Duodenal mucosa (tissue), 2 donors: ENCODE results near the gene ASB3.
"Not testable (repeated sequence)": the region's sequence is repeated elsewhere in the genome, so short reads cannot be mapped to it uniquely, and the experiment has no call there.

ENCODE experiments used
- H3K27ac ChIP-seq: one replicate; pipeline ENCODE4 v1.7.0; 2013; ENCODE audit warnings: low read depth, low read length
- H3K27me3 ChIP-seq, 2 donors: one replicate each; pipeline ENCODE4 v1.7.0; 2013; ENCODE audit warnings: low read length in 2 of 2, control low read depth in 1 of 2; ENCODE audit not compliant: insufficient read depth in 2 of 2, control insufficient read depth in 1 of 2
- H3K36me3 ChIP-seq, 2 donors: one replicate each; pipeline ENCODE4 v1.7.0; 2013; ENCODE audit warnings: low read length in 2 of 2, control low read depth in 1 of 2; ENCODE audit not compliant: insufficient read depth in 2 of 2, control insufficient read depth in 1 of 2
- H3K4me1 ChIP-seq, 2 donors: one replicate each; pipeline ENCODE4 v1.7.0; 2013; ENCODE audit warnings: low read length in 2 of 2, control low read depth in 1 of 2; ENCODE audit not compliant: insufficient read depth in 2 of 2, control insufficient read depth in 1 of 2
- H3K4me3 ChIP-seq, 2 donors: one replicate each; pipeline ENCODE4 v1.7.0; 2013; ENCODE audit warnings: low read length in 2 of 2, low read depth in 1 of 2
- H3K9ac ChIP-seq, 2 donors: one replicate each; pipeline ENCODE4 v1.7.0; 2013; ENCODE audit warnings: low read length in 2 of 2, low read depth in 1 of 2
- H3K9me3 ChIP-seq, 2 donors: one replicate each; pipeline ENCODE4 v1.7.0; 2013; ENCODE audit warnings: low read length in 2 of 2, control low read depth in 1 of 2; ENCODE audit not compliant: control insufficient read depth in 1 of 2

Gene ASB3

GRCh38 chr2:53768242-53768542 lies 18.6 kb downstream of the ASB3 start:
- Histone ChIP-seq H3K4me1 (peaks cover 23 to 39% of the 10 kb centered on the region in 2 donors), H3K27me3 (no peaks in the 10 kb centered on the region), H3K9me3 (no peaks in the 10 kb centered on the region), H3K36me3 (peaks cover 0 to 2% of the 10 kb centered on the region in 2 donors), H3K27ac (peak overlapping the region; percentile 26), H3K9ac (peak overlapping the region; percentile 76 to 87), H3K4me3 (peak overlapping the region; percentile 96 to 97)

- Histone ChIP-seq H3K4me3 (peak within 1 kb of the TSS; percentile 96 to 97), H3K27ac (peak within 1 kb of the TSS; percentile 26), H3K9ac (peak within 1 kb of the TSS; percentile 76 to 87), H3K36me3 (peaks cover 0 to 8% of the 10 kb centered on the region in 2 donors), H3K27me3 (no peaks in the 10 kb centered on the region), H3K4me1 (peaks cover 23 to 39% of the 10 kb centered on the region in 2 donors), H3K9me3 (no peaks in the 10 kb centered on the region)
Measured at GRCh38 chr2:53767405-53768241, 19.1 kb downstream of the ASB3 start, which contains the start of gene CHAC2. Gene CHAC2 (plus strand): TSS chr2:53767804. CDS start chr2:53767887, 83 bp downstream.

- Histone ChIP-seq H3K9ac (no peak overlapping the region), H3K4me1 (peaks cover 23 to 39% of the 10 kb centered on the region in 2 donors), H3K9me3 (no peaks in the 10 kb centered on the region), H3K4me3 (no peak overlapping the region), H3K27me3 (no peaks in the 10 kb centered on the region), H3K27ac (no peak overlapping the region), H3K36me3 (peaks cover 0 to 10% of the 10 kb centered on the region in 2 donors)
Measured at GRCh38 chr2:53765767-53766166, 21.0 kb downstream of the ASB3 start.

GRCh38 chr2:53757206-53757605 lies 29.5 kb downstream of the ASB3 start:
- H3K4me1 ChIP-seq, H3K36me3 ChIP-seq, H3K4me3 ChIP-seq, H3K27me3 ChIP-seq, H3K9ac ChIP-seq, H3K27ac ChIP-seq, H3K9me3 ChIP-seq: not testable (repeated sequence)

GRCh38 chr2:53756644-53757043 lies 30.1 kb downstream of the ASB3 start:
- H3K4me1 ChIP-seq = peaks cover 0 to 9% of the 10 kb centered on the region in 2 donors
- peaks cover 0 to 7% of the 10 kb centered on the region in 2 donors for H3K36me3 ChIP-seq
- no peak overlapping the region for H3K27ac ChIP-seq
- no peak overlapping the region for H3K9ac ChIP-seq
- H3K27me3 ChIP-seq = no peaks in the 10 kb centered on the region
- H3K4me3 ChIP-seq = no peak overlapping the region
- H3K9me3 ChIP-seq = no peaks in the 10 kb centered on the region

GRCh38 chr2:53755121-53755520 lies 31.6 kb downstream of the ASB3 start:
- Histone ChIP-seq H3K4me3 (no peak overlapping the region), H3K9me3 (no peaks in the 10 kb centered on the region), H3K36me3 (peaks cover 0 to 7% of the 10 kb centered on the region in 2 donors), H3K9ac (no peak overlapping the region), H3K27me3 (no peaks in the 10 kb centered on the region), H3K4me1 (peaks cover 0 to 9% of the 10 kb centered on the region in 2 donors), H3K27ac (no peak overlapping the region)

- H3K27ac ChIP-seq = no peak overlapping the region
Measured at GRCh38 chr2:53753041-53753440, 33.7 kb downstream of the ASB3 start.

GRCh38 chr2:53752385-53752784 lies 34.4 kb downstream of the ASB3 start:
- no peak overlapping the region for H3K9ac ChIP-seq
- H3K36me3 ChIP-seq = peaks cover 9 to 17% of the 10 kb centered on the region in 2 donors
- no peak overlapping the region for H3K27ac ChIP-seq
- H3K27me3 ChIP-seq = no peaks in the 10 kb centered on the region
- H3K9me3 ChIP-seq = no peaks in the 10 kb centered on the region
- H3K4me1 ChIP-seq = peaks cover 0 to 9% of the 10 kb centered on the region in 2 donors
- H3K4me3 ChIP-seq = no peak overlapping the region

More at GRCh38 chr2:53753041-53753440, 33.7 kb downstream of the ASB3 start:
- Histone ChIP-seq H3K4me1 (peaks cover 0 to 9% of the 10 kb centered on the region in 2 donors), H3K9ac (no peak overlapping the region), H3K9me3 (no peaks in the 10 kb centered on the region), H3K36me3 (peaks cover 3 to 10% of the 10 kb centered on the region in 2 donors), H3K4me3 (no peak overlapping the region), H3K27me3 (no peaks in the 10 kb centered on the region)

GRCh38 chr2:53751728-53752127 lies 35.0 kb downstream of the ASB3 start:
- Histone ChIP-seq H3K27ac (no peak overlapping the region), H3K9ac (no peak overlapping the region), H3K4me1 (peaks cover 0 to 9% of the 10 kb centered on the region in 2 donors), H3K27me3 (no peaks in the 10 kb centered on the region), H3K9me3 (no peaks in the 10 kb centered on the region), H3K36me3 (peaks cover 9 to 17% of the 10 kb centered on the region in 2 donors), H3K4me3 (no peak overlapping the region)

GRCh38 chr2:53750041-53750768 lies 36.5 kb downstream of the ASB3 start:
- Histone ChIP-seq H3K27me3 (no peaks in the 10 kb centered on the region), H3K27ac (no peak overlapping the region), H3K4me1 (peaks cover 0 to 7% of the 10 kb centered on the region in 2 donors), H3K4me3 (no peak overlapping the region), H3K9ac (no peak overlapping the region), H3K9me3 (no peaks in the 10 kb centered on the region), H3K36me3 (peaks cover 9 to 11% of the 10 kb centered on the region in 2 donors)
